Measurements from ENCODE around the gene WDR5.

DNA sequence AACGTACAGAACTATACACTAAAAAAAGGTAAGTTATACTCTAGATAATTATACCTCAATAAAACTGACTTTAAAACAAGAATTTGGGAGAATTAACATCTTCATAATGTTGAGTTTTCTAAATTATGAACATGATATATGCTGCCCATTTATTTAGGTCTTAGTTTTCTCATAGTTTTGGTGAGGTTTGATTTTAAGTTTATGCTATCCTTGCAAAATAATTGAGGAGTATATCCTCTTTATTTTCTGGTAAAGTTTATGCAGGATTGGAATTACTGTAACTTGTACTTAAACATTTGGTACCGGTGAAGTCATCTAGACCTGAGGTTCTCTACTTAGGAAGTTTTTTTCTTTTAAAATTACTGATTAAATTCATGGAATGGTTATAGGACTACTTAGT, 67.3 kb downstream of the WDR5 start:
- TF ChIP-seq CTCF (IDR thresholded peaks at IDR 0.05) (no peak), POLR2A (IDR thresholded peaks at IDR 0.05) (no peak), POLR2AphosphoS5 (IDR thresholded peaks at IDR 0.05) (no peak)

All from breast epithelium (tissue), 3 donors.